GM12872 (cell line): ENCODE measurements around the gene CMTR2.

Source experiments
- TF ChIP-seq, protein P1 (sequence below): IDR thresholded peaks from 3 replicates; pipeline ENCODE4 v1.5.1; 2011; ENCODE audit warnings: low read depth, mild to moderate bottlenecking, low read length, moderate library complexity; ENCODE audit not compliant: insufficient read depth

CMTR2 gene

GRCh38 chr16:71255721-71256120 is 33.5 kb downstream of the CMTR2 start:
- TF ChIP-seq, protein P1, sequence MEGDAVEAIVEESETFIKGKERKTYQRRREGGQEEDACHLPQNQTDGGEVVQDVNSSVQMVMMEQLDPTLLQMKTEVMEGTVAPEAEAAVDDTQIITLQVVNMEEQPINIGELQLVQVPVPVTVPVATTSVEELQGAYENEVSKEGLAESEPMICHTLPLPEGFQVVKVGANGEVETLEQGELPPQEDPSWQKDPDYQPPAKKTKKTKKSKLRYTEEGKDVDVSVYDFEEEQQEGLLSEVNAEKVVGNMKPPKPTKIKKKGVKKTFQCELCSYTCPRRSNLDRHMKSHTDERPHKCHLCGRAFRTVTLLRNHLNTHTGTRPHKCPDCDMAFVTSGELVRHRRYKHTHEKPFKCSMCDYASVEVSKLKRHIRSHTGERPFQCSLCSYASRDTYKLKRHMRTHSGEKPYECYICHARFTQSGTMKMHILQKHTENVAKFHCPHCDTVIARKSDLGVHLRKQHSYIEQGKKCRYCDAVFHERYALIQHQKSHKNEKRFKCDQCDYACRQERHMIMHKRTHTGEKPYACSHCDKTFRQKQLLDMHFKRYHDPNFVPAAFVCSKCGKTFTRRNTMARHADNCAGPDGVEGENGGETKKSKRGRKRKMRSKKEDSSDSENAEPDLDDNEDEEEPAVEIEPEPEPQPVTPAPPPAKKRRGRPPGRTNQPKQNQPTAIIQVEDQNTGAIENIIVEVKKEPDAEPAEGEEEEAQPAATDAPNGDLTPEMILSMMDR = no peak

DNA sequence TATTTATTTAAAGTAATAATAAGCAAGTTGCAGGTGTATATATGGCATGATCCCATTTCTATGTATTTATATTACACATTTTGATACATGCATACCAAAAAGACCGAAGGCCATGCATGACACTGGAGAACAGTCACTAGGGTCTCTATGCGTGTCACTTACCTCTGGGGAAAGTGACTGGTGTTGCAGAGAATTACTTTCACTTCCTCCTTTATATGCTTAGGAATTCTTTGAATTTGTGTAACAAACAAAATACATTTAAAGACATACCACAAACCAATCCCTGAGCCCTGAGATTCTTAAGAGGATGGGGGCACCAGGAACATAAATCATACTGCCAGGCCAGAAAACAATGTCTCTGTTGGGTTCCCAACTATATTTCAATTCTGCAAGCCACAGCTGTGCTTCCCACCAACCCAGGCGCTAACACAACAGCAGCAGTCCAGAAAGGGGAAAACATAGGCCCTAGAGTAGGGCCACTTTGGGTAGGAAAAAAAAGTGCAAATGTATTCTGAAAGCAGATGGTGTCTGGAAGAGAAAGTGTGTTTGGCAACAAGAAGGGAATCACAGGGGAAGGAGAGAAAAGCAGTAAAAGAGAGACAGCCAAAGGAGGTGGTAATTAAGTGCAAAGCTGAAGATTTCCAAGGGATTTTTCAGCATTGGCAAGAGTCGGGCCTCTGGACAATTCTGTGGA is 34.2 kb downstream of the CMTR2 start:
- TF ChIP-seq, protein P1 = no peak

GRCh38 chr16:71250461-71251235 is 38.6 kb downstream of the CMTR2 start:
- TF ChIP-seq, protein P1 = no peak

DNA sequence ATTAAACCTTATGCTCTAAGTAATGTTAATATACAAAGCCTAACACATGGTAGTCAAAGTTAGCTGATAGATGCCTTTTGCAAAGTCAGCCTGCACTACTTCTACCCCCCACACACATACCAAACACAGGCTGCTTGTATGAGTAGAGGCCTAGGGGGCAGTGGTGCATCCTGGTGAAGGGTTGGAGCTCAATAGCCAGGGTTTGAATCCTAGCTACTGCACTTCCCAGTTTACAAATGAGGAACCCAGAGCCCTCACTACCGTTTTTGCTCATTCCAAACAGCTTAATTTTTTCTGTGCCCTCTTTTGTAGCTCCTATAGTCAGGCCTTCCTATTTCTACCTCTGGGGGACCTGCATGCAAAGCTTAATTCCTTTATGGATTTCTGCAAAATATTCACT is 39.8 kb downstream of the CMTR2 start:
- TF ChIP-seq, protein P1 = no peak

- TF ChIP-seq, protein P1 = no peak
Observed at GRCh38 chr16:71247478-71247877, 41.7 kb downstream of the CMTR2 start.

GRCh38 chr16:71246309-71246708 is 42.9 kb downstream of the CMTR2 start:
- TF ChIP-seq, protein P1 = no peak

DNA sequence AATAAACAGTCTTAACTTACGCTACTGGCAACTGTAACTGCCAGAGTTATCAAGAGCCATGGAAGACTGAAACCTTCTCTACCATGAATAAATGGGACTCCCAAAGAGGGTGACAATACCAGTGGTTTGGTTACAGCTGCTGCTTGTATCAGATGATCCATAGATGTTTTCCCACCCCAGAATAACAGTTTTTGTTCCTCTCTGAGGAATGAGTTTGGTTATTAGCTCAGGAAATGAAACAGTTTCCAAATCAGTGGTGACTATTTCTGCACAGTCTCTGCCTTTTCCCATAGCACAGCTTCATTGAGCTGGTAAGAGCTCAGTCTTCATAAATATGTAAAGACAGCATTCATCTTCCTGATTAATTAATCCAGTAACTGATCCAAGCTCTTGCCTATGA is 44.7 kb downstream of the CMTR2 start:
- TF ChIP-seq, protein P1 = no peak
